NCI-H2029 (cell line): Measurements from ENCODE around the gene TNS3.

Experiments
- DNase-seq: peaks from one replicate; lab custom pipeline; 2025; lab: John Stamatoyannopoulos, UW

The TNS3 gene

DNA sequence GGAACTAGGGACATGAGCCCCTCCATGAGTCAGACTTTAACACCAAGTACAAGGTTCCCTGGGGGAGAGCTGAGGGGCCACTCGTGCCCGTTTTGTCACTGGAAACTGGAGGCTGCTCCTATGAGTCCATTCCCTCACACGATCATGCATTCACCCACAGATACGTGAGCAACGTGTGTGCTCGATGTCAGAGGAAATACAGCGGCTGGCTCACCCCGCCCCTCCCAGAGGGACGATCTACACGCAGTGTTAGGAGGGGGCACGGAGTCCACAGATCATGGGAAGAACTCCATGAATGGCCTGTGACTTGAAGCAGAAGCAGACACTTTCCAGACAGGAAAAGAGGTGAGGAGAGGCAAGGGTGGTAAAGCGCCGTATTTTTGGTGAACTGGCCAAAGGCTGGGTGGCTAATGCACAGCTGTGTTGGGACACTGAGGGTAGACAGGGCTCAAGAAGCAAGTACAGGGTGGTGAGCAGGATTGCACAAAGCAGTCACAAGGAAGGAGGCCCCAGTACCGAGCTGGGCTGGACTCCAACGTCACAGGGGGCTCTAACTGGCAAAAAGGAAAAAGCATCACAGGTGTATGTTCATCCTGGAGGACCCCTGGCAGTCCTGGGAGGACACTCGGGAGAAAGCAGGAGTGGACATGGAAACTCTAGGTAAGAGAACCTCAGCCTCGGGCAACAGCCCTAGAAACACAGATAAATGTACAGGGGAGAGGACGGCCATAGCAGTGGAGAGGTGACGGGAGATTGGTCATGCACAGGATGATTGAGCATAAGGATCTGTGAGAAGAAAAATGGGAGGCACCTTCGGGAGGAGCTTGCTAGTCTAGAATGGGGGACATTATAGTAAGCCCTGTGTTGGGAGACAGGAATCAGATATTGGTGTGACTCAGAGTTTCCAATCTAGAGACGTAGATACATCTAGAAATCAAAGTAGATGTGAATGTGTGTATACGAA, 41.2 kb downstream of the TNS3 start:
- no peak for DNase-seq

DNA sequence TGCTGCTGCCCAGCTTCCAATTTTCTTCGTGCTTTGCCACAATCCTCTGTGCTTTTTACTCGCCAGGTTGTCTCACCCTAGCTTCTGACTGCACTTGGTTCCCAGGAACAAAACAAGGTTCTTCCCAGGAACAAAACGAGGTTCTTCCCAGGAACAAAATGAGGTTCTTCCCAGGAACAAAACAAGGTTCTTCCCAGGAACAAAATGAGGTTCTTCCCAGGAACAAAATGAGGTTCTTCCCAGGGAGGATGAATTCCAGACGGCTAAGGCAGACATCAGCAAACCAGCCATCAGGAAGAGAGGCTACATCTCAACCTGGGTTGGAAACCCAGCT, 41.9 kb downstream of the TNS3 start:
- DNase-seq, result no peak

DNA sequence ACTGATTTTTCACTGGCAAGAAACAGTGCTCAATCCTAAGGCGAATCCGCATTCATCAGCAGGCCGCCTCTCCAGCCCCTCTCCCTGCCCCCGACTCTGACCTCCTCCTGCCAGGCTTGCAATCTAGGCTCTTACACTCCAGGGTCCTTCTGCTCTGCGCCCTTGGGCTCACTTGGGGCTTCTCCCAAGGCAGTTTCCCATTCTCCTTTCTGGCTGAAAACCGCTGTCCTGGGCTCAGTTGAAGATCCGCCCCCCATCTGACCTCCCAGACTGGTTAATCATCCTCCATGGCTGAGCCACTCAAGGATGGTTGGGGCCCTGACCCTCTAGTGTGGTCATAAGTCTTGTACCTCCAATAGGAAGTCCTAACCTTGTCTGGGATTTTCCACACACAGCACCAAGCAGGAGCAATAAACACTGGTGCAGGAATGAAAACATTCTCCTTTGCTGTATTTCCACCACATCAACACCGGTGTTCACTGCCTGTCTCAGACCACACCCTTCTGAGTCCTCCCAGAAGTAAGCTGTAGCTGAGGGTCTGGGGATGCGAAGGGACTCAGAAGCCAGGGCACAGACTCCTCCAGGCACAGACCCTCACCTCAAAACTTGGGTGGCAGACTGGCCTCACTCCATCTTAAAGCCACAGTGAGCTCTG, 42.4 kb downstream of the TNS3 start:
- no peak for DNase-seq

DNA sequence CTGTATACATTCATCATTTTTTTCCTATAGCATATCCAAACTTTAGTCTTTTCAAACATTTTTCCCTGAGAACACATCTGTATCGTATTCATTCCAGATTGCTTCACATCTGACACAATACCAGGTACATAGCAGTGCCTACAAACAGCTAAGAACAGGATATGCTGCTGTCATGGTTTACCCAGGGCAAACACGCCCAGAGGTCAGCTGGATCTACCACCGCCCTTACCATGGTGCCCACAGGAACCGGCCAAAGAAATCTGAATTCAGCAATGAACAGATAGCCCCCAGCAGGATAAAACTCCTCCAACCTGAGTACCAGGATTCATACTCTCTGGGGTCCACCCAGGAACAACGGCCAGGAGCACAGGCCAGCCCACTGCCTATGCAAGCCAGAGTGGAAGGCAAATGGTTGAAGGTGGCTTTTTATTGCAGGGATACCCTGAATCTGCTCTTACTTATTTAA, 43.0 kb downstream of the TNS3 start:
- DNase-seq, result no peak

DNA sequence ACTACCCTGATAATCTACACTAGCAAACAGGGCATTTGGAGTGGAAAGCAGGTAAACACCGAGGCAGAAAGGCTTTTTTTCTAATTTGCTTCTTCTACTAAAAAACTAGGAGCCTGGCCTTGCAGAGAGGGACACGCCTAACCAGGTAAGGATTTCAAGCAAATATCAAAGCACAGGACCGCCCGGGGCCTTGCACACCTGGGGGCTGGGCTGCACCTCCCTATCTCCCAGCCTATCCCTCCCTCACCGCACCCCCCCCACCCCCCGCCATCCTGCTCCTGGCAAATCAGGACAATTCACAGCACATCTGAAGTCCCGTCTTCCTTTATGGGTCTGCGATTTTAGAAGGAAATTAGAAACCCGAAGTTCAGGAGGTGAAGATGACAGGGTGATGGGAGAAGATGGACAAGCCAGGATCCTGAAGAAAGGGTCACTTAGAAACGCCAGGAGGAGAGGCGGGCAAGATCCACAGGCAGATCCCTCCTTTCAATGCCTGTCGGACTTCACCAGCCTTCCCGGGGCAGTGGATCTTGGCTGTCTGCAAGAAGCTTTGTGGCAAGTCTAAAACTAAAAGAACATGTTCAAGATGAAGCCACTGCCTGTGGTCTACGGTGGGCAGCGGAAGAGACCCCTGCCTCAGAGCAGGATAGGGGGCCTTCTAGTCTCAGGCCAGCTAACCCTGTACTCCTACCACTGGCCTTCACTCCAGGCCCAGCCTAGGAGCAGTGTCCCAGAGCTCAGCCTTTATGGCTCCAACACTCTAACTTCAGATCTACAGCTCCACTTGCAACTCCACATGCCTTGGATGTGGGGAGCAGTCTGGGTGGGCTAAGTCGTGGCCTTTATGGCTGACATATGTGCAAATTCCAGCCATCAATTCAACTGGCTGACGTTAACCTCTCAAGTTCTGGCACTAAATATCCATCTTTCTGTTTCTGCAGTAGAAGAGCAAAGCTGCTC, 43.9 kb downstream of the TNS3 start:
- no peak for DNase-seq

DNA sequence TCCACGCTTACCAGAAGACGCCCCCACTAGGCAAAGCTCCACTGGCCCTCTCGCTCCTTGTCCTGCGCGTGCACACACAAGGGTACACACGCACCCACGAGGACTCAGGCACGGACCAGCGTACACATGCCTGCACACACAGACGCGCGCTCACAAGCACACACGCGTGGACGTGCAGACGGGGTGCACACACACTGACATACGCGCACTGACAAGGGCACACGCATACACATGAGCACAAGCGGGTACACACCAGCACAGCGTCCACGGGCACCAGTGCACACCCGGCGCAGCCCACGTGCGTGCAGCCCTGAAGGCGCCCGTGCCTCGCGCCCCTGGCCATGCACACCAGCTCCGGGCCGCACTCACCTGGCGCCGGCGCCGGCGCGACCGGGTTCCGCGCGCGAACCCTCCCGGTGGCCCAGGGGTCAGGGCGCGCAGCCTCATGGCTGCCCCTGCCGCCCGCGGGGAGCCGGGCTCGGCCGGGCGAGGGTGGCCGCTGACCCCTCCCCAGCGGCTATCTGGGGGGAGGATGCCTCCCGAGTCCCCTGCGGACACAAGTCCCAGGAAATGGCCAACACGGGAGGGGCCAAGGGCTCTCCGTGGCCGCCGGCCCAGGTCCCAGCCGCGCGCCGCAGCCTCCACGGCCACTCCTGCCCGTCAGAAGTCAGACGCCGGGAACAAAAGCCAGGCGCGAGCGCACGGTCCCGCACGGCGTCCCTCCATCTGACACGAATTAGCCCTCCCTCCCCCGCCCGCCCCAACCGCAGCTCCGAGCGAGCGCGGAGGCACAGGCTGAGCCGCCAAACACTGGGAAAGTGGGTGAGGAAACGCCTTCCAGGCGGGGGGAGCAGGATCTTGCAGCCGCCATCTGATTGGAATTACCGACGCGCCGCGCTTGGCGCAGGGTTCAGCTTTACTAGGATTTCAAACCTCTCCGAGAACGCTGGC, 45.0 kb downstream of the TNS3 start:
- no peak for DNase-seq

DNA sequence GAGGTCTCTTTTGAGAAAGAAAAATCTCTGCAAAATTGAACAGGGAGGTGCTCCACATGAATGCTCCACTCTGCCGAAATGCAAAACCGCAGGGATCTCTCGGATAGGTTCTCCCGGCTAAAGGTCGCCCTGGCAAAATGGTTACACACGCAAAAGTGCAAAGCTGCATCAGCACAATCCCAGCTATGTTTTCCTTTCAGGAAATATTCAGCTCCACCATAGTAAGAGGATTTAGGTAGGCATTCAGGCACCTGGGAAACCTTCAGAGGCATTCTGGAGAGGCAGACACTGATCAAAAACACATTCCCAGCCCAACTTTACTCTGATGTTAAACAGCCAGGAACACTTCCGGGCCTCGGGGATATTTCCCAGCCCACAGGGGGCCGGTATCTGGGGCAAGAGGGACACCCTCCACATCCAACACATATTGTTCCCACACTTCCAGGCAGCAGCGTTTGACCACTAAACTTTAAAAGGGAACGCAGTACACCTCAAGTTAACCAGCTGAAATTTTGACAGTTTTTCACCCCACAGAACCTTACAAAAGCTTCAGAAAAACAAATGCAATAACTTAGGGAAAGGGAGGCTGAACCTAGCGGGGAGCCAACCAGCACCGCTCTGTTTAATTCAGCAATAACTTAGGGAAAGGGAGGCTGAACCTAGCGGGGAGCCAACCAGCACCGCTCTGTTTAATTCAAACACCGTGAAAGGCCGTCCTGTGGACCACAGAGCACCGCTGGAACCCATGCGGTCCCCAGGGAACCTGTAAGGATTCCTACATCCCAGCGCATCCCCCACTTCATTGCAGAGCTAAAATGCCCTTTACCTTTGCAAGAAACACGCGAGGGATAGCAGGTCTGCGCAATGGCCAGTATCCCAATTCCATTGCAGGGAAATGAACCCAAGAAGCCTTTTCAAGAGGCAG, 45.9 kb downstream of the TNS3 start:
- no peak for DNase-seq

DNA sequence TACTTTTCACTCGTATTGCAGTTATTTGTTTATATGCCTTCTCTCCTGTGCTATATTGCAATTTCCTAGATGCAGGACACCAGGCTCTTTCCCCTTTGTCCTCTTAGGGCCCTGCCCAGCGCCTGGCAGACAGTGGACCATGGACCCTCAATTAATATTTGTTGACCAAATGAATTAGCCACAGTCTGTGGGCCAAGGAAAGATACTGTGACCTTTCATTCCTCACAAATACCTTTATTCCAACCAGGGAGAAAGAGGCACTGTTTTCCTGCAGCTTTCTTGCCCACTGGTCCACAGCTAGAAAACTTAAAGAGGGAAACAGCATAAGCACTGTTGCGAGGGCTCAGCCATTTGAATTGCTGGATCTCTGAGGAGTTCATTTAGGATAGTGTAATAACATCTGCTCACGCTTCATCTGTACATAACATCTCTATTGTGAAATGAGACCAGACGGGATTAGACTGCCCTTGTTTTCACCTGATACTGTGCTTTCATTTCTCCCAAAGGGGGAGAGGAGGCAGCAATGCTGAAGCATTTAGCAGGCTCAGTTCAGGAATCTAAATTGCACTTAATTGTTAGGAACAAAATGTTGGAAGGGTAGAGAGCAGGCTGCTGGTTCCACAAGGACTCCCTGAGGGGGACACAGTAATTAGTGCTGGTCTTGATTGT, 46.7 kb downstream of the TNS3 start:
- DNase-seq, result no peak

DNA sequence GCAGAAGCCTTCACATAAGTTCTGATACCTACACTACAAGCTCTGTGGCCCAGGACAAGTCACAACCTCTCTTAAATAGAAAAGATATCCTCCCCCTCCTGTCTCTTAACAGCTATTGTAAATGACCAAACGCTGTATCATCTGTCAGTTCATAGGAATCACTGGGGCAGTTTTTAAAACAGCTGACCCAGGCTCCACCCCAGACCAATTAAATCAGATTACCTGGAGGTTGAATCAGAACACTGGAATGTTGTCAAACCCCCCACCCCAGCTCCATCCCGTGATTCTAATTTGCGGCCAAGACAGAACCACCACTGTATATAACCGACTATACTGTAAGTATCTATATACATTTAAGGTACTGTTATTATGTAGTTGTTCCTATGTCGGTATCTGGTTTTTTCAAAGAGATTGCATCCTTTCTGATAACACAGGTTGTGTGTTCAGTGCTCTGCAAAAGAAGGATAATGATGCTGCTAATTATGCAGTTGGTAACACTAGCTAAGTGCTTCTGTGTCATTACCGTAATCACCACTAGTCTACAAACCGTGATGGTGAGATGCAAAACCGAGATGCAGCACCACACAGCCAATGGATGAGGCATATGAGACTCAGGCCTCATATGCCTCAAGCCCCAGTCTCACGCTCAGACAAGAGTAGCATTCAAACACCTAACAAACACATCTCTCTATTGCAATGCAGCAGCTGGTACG, 47.4 kb downstream of the TNS3 start:
- no peak for DNase-seq

DNA sequence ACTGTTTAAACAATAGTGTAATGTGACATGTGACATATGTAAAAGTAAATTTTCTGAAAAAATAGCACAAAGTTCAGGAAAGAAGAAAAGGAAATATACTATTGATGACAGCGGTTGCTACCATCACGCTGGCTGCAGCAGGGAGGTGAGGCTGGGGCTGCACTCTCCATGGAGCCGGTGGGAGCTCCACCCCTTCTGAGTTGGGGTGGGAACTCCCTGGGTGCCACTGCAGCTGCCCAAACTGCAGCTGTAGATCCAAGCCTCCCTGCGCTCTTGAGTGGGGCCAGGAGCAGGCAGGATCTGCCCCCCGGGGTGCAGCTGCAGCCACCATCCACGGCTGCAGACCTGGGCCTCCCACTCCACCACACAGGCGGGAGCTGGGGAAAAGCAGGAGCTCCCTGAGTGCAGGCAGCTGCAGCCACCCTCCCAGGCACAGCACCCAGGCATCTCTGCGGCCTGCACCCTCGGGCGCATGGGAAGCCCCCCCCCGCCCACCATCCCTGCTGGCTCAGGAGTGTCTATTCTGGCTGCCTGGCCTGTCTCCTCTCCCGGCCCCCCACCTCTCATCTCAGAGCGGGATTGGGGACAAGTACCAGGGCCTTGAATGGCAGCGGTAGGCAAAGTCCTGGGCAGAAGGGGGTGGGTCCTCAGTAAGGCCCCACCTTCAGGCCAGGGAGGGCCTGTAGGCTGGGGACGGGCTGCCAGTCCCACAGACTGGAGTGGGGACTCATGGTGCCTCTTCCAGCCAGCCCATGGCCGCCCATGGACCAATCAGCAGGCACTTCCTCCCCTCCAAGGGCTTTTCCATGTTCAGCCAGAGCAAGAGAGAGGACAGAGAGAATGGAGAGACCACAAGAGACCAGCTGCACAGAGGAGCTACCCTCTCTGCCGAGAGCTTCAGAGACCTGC, 50.1 kb downstream of the TNS3 start:
- DNase-seq, result no peak

DNA sequence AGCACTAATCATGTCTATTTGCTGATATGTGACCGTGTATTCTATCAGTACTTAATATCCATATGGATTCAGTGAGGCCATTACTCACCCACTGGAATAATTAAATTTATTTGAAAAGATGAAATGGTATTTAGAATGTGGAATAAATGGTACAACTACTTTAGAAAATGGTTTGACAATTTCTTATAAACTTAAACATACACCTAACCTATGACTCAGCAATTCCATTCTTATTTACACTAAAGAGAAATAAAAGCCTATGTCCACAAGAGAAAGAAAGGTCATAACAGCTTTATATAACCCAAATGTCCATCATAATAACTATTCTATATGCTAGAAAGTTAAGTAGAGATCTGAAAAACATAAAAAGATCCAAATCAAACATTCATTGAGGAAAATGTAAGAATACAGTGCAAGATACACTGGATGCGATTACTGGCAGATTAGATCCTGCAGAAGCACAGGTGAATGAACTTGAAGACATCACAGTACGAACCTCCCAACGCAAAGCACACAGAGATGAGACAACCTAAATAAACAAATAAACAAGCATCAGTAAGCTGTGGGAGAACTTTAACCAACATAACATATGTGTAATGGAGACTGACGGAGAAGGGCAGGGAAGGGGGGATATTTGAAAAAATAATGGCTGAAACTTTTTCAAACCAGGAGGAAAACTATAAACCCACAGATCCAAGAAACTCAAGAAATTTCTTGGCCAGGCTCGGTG, 51.9 kb downstream of the TNS3 start:
- no peak for DNase-seq

DNA sequence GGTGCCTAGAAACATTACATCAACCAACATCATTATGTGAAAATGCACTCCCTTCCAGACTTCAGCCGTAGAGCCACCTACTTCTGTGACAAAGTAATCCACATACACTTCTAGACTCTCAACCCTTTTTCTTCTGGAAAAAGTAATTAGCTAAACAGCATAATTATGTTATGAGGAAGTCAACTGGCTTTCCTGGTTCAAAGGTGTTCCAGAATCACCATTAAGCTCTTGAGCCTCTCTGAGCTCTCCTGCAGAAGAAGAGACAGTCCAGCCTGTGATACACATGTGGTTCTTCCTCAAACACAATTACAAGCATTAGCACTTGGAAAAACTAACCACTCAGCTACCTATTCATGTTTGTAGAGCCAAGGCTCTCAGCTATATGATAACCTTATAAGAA, 52.5 kb downstream of the TNS3 start:
- no peak for DNase-seq

DNA sequence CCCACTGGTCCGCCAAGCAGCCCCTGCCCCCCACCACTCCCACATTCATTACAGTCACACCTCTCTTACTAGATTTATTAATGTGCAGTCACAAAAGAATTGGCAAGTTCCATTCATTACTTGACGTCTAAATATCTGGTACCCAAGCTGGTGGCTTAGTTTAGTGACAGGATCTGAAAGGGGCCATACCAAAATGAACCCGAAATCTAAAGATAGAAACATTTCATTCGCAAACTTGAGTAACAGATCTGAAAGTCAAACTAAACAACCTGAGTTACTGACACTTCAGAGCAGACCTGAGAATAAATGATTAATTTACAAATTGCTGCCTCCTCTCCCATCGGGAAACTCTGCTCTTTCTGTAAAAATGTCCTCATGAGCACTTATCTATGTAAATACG, 53.4 kb downstream of the TNS3 start:
- no peak for DNase-seq

DNA sequence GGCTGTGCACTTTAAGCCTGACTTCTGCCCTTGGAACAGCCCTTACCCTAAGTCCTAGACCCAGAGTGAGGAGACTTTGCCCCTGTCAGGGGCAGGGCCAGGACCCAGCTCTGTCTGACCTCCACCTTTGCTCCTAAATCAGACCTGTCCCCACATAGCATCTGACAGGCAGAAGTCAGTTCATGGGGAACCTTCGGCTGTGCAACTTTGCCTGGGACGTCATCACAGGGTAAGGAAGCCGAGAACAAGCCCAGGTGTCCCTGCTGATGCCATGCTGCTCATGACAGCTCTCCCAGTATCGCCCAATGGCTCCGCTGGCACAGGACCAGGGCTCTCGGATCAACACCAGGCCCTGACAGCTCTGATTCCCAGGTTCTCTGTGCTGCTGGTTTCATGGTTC, 55.4 kb downstream of the TNS3 start:
- no peak for DNase-seq

DNA sequence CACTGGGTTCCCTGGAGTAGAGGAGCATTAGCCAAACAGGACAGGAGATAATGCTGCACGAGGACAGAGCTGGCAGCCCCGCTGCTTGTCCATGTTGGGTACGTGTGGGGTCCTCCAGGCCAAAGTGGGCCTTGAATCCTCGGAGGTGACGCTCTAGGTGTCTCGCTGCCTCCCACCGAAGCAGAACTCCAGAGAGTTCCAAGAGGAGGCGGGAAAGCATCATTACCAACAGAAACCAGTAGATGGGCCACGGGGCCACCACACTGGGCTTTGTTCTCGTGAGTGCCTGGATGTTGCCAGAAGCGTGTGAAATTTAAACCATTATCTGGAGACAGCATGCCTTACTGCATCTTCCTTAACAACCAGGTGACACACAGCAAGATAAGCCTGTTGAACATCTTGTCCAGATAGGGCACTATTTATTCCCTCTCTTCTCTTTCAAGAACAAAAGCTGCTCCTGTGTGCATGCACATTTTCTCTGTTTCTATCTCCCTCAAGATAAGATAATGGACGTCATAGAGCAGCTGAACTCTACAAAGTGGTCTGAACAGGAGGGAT, 56.8 kb downstream of the TNS3 start:
- DNase-seq, result no peak

DNA sequence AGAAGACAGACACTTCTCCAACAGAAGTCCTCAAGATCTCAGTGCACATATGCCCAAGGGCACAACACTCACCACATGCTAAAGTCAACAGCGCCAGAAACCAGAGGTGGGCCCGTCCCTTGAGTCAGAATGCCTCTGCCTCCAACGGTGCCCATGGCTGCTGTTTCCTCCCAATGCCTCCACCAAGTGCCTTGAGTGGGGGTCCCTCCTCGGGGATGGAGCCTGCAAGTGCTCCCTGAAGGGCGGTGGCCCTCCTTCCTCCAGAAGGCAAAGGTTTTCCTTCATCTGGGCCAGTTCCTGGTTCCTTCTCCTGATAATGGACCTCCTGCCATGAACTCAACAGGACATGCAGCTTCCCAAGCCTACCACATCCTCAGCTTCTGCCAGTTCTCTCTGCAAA, 58.5 kb downstream of the TNS3 start:
- DNase-seq, result no peak
